ENCODE data around the gene ATAD5. TPM values are rescaled to one million over a fixed set of nuclear protein-coding genes. Genes with fewer than 3 reads are reported as not detected.

ATAD5 gene
- total RNA-seq (1 to 10 TPM in 4 of 5 donors, under 1 TPM in 1; 0.58 to 9.7 (median 1.8) TPM), polyA plus RNA-seq (under 1 TPM; 0.15 to 0.60 (median 0.37) TPM)
- long read RNA-seq, donor 1 = 0 reads
- long read RNA-seq, donor 2 = 0 reads
- long read RNA-seq, donor 3 = 0 reads
- long read RNA-seq, donor 4 = 0 reads
- long read RNA-seq, donor 5 = 0 reads
- long read RNA-seq, donor 6 = 0 reads
- long read RNA-seq, donor 7 = 0 reads
- long read RNA-seq, donor 8 = 0 reads
- long read RNA-seq, donor 9 = 0 reads
- long read RNA-seq, donor 10 = 0 reads

- intact Hi-C loops (cut with DNase I; ENCODE audit: low total_unique reads) = no loop called here
- no peak for TF ChIP-seq POLR2A (IDR thresholded peaks at IDR 0.05)
- TF ChIP-seq POLR2AphosphoS5 (IDR thresholded peaks at IDR 0.05) = peak; percentile 72 to 97 (median 91)
- no peak for TF ChIP-seq EP300 (IDR thresholded peaks at IDR 0.05)
- TF ChIP-seq CTCF (IDR thresholded peaks at IDR 0.05) = peak in 1 of 7 experiments; percentile 16
- peak within 1 kb of the TSS; percentile 9 to 72 (median 28) for H3K27ac ChIP-seq
- H3K36me3 ChIP-seq = no peaks in the 10 kb centered on the region
- H3K27me3 ChIP-seq = no peaks in the 10 kb centered on the region
- peak within 1 kb of the TSS; percentile 62 to 86 (median 78) for H3K4me3 ChIP-seq
- H3K9me3 ChIP-seq = no peaks in the 10 kb centered on the region
- WGBS, 5 donors = 0 to 1% (median 1%) methylated on average over 25 to 59 of the region's 59 CpGs
- DNase-seq = peak; percentile 93 to 97
- peaks cover 8 to 27% (median 15%) of the 10 kb centered on the region in 4 donors for H3K4me1 ChIP-seq
Measured at GRCh38 chr17:30831663-30832437, at the start of gene ATAD5. ATAD5 (plus strand) TSS chr17:30831966; CDS start chr17:30832348, 382 bp downstream.

GRCh38 chr17:30782206-30782605 is 49.6 kb upstream of the ATAD5 start:
- H3K27ac ChIP-seq = no peak overlapping the region
- no peaks in the 10 kb centered on the region for H3K9me3 ChIP-seq
- no peak for DNase-seq
- peaks cover 18 to 81% (median 73%) of the 10 kb centered on the region in 4 donors for H3K36me3 ChIP-seq
- WGBS, 5 donors = 75 to 88% (median 83%) methylated on average over 2 of the region's 2 CpGs
- intact Hi-C loops (cut with DNase I; ENCODE audit: low total_unique reads) = no loop called here
- H3K27me3 ChIP-seq = no peaks in the 10 kb centered on the region
- no peak overlapping the region for H3K4me3 ChIP-seq
- no peaks in the 10 kb centered on the region for H3K4me1 ChIP-seq
- TF ChIP-seq EP300 (IDR thresholded peaks at IDR 0.05) (no peak), POLR2A (IDR thresholded peaks at IDR 0.05) (no peak), POLR2AphosphoS5 (IDR thresholded peaks at IDR 0.05) (no peak), CTCF (IDR thresholded peaks at IDR 0.05) (no peak)

GRCh38 chr17:30788918-30789317 is 42.8 kb upstream of the ATAD5 start:
- Histone ChIP-seq H3K4me3 (no peak overlapping the region), H3K9me3 (no peaks in the 10 kb centered on the region), H3K27ac (no peak overlapping the region), H3K4me1 (peaks cover 0 to 11% (median 0%) of the 10 kb centered on the region in 4 donors), H3K36me3 (peaks cover 29 to 96% (median 91%) of the 10 kb centered on the region in 4 donors), H3K27me3 (no peaks in the 10 kb centered on the region)
- WGBS, 5 donors = 78 to 91% (median 89%) methylated on average over 2 of the region's 2 CpGs
- intact Hi-C loops (cut with DNase I; ENCODE audit: low total_unique reads) = no loop called here
- no peak for TF ChIP-seq POLR2AphosphoS5 (IDR thresholded peaks at IDR 0.05)
- TF ChIP-seq CTCF (IDR thresholded peaks at IDR 0.05) = no peak
- no peak for TF ChIP-seq POLR2A (IDR thresholded peaks at IDR 0.05)
- no peak for TF ChIP-seq EP300 (IDR thresholded peaks at IDR 0.05)
- DNase-seq = no peak

GRCh38 chr17:30790279-30790678 is 41.5 kb upstream of the ATAD5 start:
- Histone ChIP-seq H3K9me3 (no peaks in the 10 kb centered on the region), H3K27me3 (no peaks in the 10 kb centered on the region), H3K27ac (peak overlapping the region in 1 of 5 donors; percentile 24), H3K4me1 (peaks cover 0 to 11% (median 0%) of the 10 kb centered on the region in 4 donors), H3K36me3 (peaks cover 28 to 96% (median 92%) of the 10 kb centered on the region in 4 donors), H3K4me3 (no peak overlapping the region)
- TF ChIP-seq POLR2A (IDR thresholded peaks at IDR 0.05) = no peak
- TF ChIP-seq EP300 (IDR thresholded peaks at IDR 0.05) = no peak
- TF ChIP-seq POLR2AphosphoS5 (IDR thresholded peaks at IDR 0.05) = no peak
- no peak for TF ChIP-seq CTCF (IDR thresholded peaks at IDR 0.05)
- DNase-seq = no peak
- intact Hi-C loops (cut with DNase I; ENCODE audit: low total_unique reads) = no loop called here
- 61 to 82% (median 72%) methylated on average over 2 of the region's 2 CpGs for WGBS, 5 donors

Measured in stomach (tissue), 19 donors.